Heart left ventricle (tissue), 16 donors: Measurements from ENCODE around the gene CCDC18. TPM values are rescaled to one million over a fixed set of nuclear protein-coding genes. Genes with fewer than 3 reads are reported as not detected.

Source experiments
- ATAC-seq, 4 donors: fragments of 200-7000 bp; cut with Tn5 transposase; one replicate each; pipeline ENCODE4 v1.9.1; 2020 to 2022; ENCODE audit warnings: moderate library complexity in 4 of 4, mild to moderate bottlenecking in 3 of 4, moderate number of reproducible peaks in 1 of 4
- DNase-seq, 5 donors: peaks; one replicate each; pipeline ENCODE4 v3.0.0-alpha.2; 2020
- H3K27ac ChIP-seq, 12 donors: fragments of 200-600 bp; sonication (generic) in 4 of 12; one replicate each; pipeline versions ENCODE4 v1.5.0 to v1.8.0; 2016 to 2022; ENCODE audit warnings: mild to moderate bottlenecking in 2 of 12
- H3K27me3 ChIP-seq, 9 donors: fragments of 200-600 bp; sonication (generic) in 2 of 9; one replicate each; pipeline versions ENCODE4 v1.5.1 to v1.8.0; 2016 to 2022; ENCODE audit warnings: mild to moderate bottlenecking in 3 of 9
- H3K36me3 ChIP-seq, 9 donors: fragments of 200-600 bp; sonication (generic) in 2 of 9; one replicate each; pipeline versions ENCODE4 v1.5.0 to v1.8.0; 2018 to 2022; ENCODE audit warnings: mild to moderate bottlenecking in 2 of 9
- H3K4me1 ChIP-seq, 12 donors: fragments of 200-600 bp; sonication (generic) in 4 of 12; one replicate each; pipeline versions ENCODE4 v1.5.0 to v1.8.0; 2016 to 2022; ENCODE audit warnings: mild to moderate bottlenecking in 3 of 12
- H3K4me3 ChIP-seq, 12 donors: fragments of 200-600 bp; sonication (generic) in 4 of 12; one replicate each; pipeline versions ENCODE4 v1.5.0 to v1.8.0; 2017 to 2022; ENCODE audit warnings: mild to moderate bottlenecking in 9 of 12, moderate library complexity in 4 of 12
- H3K9me3 ChIP-seq, 12 donors: fragments of 200-600 bp; sonication (generic) in 4 of 12; one replicate each; pipeline versions ENCODE4 v1.5.0 to v1.8.0; 2016 to 2022; ENCODE audit warnings: mild to moderate bottlenecking in 1 of 12
- CTCF ChIP-seq, 12 donors: fragments of 200-600 bp; sonication (generic) in 4 of 12; IDR thresholded peaks; one replicate each; pipeline versions ENCODE4 v1.5.0 to v1.8.0; 2018 to 2022; ENCODE audit warnings: antibody characterized with exemption in 12 of 12, mild to moderate bottlenecking in 5 of 12
- POLR2A ChIP-seq, 2 donors: fragments of 450-650 bp; IDR thresholded peaks; one replicate each; pipeline ENCODE4 v1.6.1; 2017; ENCODE audit warnings: antibody characterized with exemption in 2 of 2, mild to moderate bottlenecking in 2 of 2, moderate library complexity in 2 of 2
- WGBS, 4 donors: extraction: QIAGEN DNeasy Blood & Tissue Kit in 2 of 4; methylation state at CpG; one replicate each; pipeline versions ENCODE4 v1.1.5 to v1.1.7; 2013 to 2018; 5-methylcytosine and 5-hydroxymethylcytosine counted together
- intact Hi-C, 10 donors: fragments of 100-400 bp; cut with DNase I; formaldehyde crosslinking; loops; one replicate each; pipeline versions ENCODE4 v1.11.1 to v1.14.2; 2022
- polyA plus RNA-seq, 2 donors: library from polyadenylated mRNA; stranded (reverse); fragments of 200-250 nt; gene quantifications; one replicate each; pipeline ENCODE4 v1.2.3, GENCODE V29; 2013
- total RNA-seq, 9 donors: library from RNA; depleted of rRNA in 2 of 9; stranded (reverse); fragments of >200 nt in 2 of 9; fragmentation: NEBNext Ultra II Directional in 3 of 9; extraction: Animal tissue kit (Norgen Biotek cat#: 25700) in 3 of 9; gene quantifications; one replicate each; pipeline versions ENCODE4 v1.1.0 to v1.2.4, GENCODE V29; 2016 to 2023
- donor health status: ischemic (EF 13 %, LVEDD 7.1; RV severe dilation, severe dysfunction).
- donor health status: healthy with polysubstance abuse.
- donor health status: DM: no; HTN: yes; CAD: no.
- donor health status: DM: no; HTN: no; CAD: no.
- donor health status: ischemic (EF 25% LVEDD 6.9; RV normal size, moderate dysfunction).
- donor health status: ischemic (EF 25% LVEDD 5.7; RV mildly dilated, moderate dysfunction).
- donor health status: healthy.
- donor health status: DM: yes; HTN: yes; CAD: no.
- donor health status: ischemic (EF 35%, LVEDD 5.7; RV mildly dilated, moderate dysfunction).
- donor health status: nonischemic (EF 11% LVEDD 7.7; RV severe dilation, severe dysfunction).
- donor health status: DM: yes; HTN: yes; CAD: no.
- donor health status: PGD.
- donor health status: ischemic (EF 29% LVEDD 5.4; RV normal size, mild dysfunction).
- donor health status: nonischemic (EF 23%, LVEDD 6.1; RV moderate dilation, normal function).

The CCDC18 gene
- total and polyA plus RNA-seq, 11 donors, result 1.7 to 8.9 (median 3.4) TPM

DNA sequence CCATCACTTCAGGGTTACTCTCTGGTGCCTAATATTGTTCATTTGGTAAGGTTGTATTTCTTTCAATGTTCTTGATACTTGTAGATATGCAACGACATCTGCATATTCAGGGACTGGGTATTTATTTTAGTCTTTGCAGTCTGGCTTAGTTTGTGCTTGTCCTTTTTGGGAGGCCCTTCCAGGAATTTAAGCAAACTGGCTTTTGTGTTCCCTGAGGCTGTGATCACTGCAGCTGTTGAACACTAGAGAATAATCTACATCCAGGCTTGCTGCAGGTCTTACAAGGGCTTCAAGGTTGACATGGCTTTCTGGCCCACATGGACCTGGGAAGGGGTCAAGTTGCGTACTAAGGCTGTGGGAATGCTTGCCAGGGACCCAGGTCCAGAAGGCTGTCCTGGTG, 72.1 kb downstream of the CCDC18 start:
- Histone ChIP-seq H3K9me3 (peaks cover 0 to 23% (median 6%) of the 10 kb centered on the region in 12 donors), H3K27me3 (no peaks in the 10 kb centered on the region), H3K4me3 (no peak overlapping the region), H3K36me3 (no peaks in the 10 kb centered on the region), H3K27ac (no peak overlapping the region), H3K4me1 (no peaks in the 10 kb centered on the region)
- 87 to 100% (median 99%) methylated on average over 2 of the region's 2 CpGs for WGBS, 4 donors
- DNase-seq, result no peak
- intact Hi-C loops, result no loop called here
- TF ChIP-seq CTCF (IDR thresholded peaks at IDR 0.05) (no peak), POLR2A (IDR thresholded peaks at IDR 0.05) (no peak)
- ATAC-seq, result no peak

GRCh38 chr1:93253516-93253915, 73.0 kb downstream of the CCDC18 start:
- WGBS, 4 donors, result 61 to 77% (median 65%) methylated on average over 3 of the region's 3 CpGs
- Histone ChIP-seq H3K36me3 (no peaks in the 10 kb centered on the region), H3K4me3 (no peak overlapping the region), H3K27me3 (no peaks in the 10 kb centered on the region), H3K9me3 (peaks cover 0 to 23% (median 6%) of the 10 kb centered on the region in 12 donors), H3K27ac (no peak overlapping the region), H3K4me1 (no peaks in the 10 kb centered on the region)
- no peak for DNase-seq
- intact Hi-C loops, result no loop called here
- no peak for ATAC-seq
- no peak for TF ChIP-seq POLR2A (IDR thresholded peaks at IDR 0.05)
- TF ChIP-seq CTCF (IDR thresholded peaks at IDR 0.05), result no peak

GRCh38 chr1:93255222-93256079, 74.9 kb downstream of the CCDC18 start:
- ATAC-seq (no peak), DNase-seq (no peak)
- Histone ChIP-seq H3K9me3 (peaks cover 0 to 23% (median 6%) of the 10 kb centered on the region in 12 donors), H3K4me3 (no peak overlapping the region), H3K27me3 (no peaks in the 10 kb centered on the region), H3K27ac (no peak overlapping the region), H3K36me3 (peaks cover 0 to 8% (median 0%) of the 10 kb centered on the region in 9 donors), H3K4me1 (no peaks in the 10 kb centered on the region)
- intact Hi-C loops, result no loop called here
- TF ChIP-seq POLR2A (IDR thresholded peaks at IDR 0.05) (no peak), CTCF (IDR thresholded peaks at IDR 0.05) (no peak)
- WGBS, 4 donors, result 90 to 92% (median 91%) methylated on average over 8 of the region's 8 CpGs

DNA sequence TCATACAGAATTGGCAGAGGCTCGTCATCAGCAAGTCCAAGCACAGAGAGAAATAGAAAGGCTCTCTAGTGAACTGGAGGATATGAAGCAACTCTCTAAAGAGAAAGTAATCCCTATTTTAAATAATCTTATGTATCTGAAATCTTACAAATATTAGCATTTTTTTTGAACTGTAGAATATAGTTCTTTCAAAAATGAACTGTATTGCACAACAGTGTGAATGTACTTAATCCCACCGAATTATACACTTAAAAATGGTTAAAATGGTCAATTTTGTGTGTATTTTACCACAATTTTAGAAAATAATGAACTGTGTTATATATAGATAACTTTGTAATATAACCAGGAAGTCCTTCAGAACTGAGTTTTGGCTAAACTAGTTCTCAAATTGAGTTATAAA, 75.9 kb downstream of the CCDC18 start:
- TF ChIP-seq POLR2A (IDR thresholded peaks at IDR 0.05), result no peak
- ATAC-seq, result no peak

More for the DNA sequence above, 75.9 kb downstream of the CCDC18 start:
- peaks cover 0 to 19% (median 6%) of the 10 kb centered on the region in 12 donors for H3K9me3 ChIP-seq
- no peaks in the 10 kb centered on the region for H3K4me1 ChIP-seq
- no peak overlapping the region for H3K27ac ChIP-seq
- whole genome bisulfite sequencing, 4 donors, result 93 to 98% (median 95%) methylated on average over 2 of the region's 2 CpGs
- H3K36me3 ChIP-seq, result peaks cover 0 to 8% (median 0%) of the 10 kb centered on the region in 9 donors
- intact Hi-C loops, result no loop called here
- no peak overlapping the region for H3K4me3 ChIP-seq
- no peak for DNase-seq
- H3K27me3 ChIP-seq, result no peaks in the 10 kb centered on the region
